NCI-H1105 (cell line): ENCODE results near the gene GNAS.
"Not testable (repeated sequence)": the region's sequence is repeated elsewhere in the genome, so short reads cannot be mapped to it uniquely, and the experiment has no call there.

Source experiments
- DNase-seq: peaks from one replicate; lab custom pipeline; 2025; lab: John Stamatoyannopoulos, UW

Gene GNAS

DNA sequence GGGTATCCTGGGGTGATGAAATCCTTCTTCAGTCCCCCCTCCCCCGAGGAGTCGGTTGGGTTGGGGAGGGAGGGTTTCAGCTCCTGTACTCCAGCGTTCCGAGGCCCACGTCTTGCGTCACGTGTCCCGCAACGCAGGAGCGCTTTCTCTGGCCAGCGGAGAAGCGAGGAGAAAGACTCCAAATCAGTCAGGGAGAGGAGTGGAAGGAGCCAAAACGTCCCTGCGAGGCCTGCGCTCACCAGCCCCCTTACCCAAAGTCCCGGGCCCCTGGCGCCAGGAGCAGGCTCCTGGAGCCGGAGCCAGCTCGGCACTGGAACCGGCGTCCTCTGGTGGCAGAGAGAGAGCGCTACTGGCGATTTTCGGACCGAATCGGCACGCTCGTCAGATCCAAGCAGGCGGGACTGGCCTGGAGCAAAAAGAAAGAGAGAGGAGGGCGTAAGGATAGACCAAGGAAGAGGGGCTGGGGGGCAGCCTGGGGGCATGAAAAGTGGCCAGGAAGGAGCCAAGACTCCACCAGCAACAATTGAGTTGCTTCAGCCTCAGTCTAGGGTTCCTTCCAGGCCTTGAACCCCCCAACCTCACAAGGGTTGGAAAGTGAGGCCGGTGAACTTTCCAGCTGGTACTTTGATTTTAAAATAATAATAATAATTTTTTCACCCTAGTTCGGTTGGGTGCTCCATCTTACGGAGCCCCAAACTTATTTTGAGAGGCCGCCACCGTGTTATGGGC, at the start of gene GNAS:
Gene GNAS (plus strand): TSS at position 174 of the 729 bp plus-strand sequence.
- DNase-seq, result no peak

GRCh38 chr20:58803533-58803932, 49.0 kb upstream of the GNAS start:
- no peak for DNase-seq

DNA sequence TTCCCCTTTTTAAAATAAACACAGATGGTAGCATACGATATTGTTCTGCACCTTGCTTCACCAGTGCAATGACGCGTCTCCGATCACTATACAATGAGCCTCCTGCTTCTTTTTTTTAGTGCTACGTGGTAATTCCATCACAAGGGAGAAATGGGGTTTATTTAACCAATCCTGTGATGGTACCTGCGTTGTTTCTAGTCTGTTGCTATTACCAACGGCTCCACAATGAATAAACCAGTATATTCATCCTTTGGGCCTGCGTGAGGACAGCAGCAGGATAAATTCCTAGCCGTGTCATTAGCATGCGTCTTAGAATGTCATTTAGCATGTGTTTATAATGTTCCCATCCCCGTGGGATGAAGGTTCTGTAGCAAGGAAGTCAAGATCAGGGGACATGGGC, 44.7 kb upstream of the GNAS start:
- DNase-seq, result no peak

DNA sequence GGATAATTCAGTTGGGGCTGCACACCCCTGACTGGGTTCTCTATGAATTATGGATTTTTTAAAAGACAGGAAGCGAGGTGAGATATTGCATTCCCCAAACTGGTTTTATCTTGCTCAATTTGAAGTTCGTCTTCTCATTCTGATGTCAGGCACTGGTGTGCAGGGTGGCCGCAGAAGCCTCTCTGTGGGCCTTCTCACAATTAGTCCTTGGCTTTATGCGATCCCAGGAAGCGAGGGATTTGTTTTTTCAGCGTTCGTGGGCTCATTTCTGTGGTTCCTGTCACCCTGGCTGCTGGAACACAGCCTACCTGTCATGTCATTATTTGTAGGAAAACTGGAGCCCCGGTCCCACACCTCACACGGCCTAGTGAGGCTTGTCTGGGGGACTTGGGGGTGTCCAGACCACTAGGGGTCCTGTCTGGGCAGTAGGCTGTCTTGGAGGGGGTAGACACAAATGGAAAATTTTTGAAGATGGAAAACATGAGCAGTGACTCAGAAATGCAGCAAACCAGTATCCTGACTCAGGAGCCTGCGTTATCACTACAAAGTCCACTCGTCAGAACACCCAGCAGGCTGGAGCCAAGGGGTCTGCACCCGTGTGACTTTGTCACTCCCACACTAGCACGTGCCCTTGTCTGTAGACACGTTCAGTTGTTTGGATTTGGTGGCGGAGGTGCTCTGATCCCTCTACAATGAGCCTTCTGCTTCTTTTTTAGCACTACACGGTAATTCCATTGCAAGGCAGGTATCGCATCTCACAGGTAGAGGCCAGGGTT, 44.1 kb upstream of the GNAS start:
- DNase-seq, result no peak

DNA sequence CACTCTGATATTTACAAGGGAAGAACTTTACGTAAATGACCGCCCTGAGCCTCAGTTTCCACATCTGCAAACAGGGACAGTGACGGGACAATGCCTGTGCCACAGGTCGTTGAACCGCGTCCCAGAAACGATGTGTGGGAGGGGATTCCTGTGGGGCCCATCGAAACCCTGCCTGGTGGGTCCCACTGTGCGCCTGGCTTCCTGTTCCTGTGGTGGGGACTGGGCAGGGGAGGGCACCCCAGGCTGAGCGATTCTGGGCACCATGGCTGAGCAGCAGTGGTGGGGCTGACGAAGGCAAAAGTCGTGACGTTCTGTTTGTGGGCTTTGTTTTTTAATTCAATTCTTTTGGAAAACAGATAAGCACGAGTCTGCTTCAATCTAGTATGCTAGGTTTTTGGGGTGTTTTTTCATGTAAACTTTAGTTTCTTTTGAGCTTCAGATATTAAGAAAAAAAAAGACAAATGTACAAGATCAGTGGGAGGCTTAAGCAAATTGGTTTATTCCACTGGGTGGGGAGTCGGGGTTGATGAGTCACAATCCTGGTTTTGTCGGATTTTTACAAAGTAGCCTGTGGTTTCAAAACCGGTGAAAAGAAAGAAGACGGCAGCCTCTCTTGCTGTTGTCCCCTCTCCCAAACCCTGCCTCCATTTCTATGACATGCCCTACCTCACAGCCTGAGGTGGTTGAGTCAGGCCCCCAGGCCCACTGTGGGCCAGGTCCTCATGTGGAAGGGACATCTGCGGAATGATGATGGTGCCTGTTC, 42.2 kb upstream of the GNAS start:
- no peak for DNase-seq

GRCh38 chr20:58810879-58811250, 41.7 kb upstream of the GNAS start:
- no peak for DNase-seq

GRCh38 chr20:58811334-58811733, 41.2 kb upstream of the GNAS start:
- DNase-seq, result no peak

- DNase-seq, result no peak
Measured at GRCh38 chr20:58813369-58813768, 39.1 kb upstream of the GNAS start.

GRCh38 chr20:58815448-58815847, 37.1 kb upstream of the GNAS start:
- DNase-seq, result no peak

DNA sequence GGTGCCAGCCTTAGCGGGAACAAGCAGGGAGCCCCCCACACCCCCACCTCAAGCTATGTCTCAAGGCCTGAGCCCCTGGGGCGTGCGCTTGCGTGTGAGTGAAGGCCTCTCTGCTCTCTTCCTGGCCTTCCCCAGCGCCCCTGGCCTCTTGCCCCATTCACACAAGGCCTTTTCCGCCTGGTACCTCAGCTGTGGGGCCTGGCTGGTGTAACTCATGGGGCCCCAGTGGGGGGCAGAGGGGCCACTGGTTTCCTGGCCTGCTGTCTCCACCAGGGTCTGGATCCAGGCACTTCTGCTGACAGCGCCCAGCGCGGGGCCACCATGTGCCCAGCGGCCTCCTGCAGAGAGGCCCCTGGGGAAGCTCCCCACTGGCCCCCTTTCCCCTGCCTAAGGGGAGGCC, 36.5 kb upstream of the GNAS start:
- no peak for DNase-seq

DNA sequence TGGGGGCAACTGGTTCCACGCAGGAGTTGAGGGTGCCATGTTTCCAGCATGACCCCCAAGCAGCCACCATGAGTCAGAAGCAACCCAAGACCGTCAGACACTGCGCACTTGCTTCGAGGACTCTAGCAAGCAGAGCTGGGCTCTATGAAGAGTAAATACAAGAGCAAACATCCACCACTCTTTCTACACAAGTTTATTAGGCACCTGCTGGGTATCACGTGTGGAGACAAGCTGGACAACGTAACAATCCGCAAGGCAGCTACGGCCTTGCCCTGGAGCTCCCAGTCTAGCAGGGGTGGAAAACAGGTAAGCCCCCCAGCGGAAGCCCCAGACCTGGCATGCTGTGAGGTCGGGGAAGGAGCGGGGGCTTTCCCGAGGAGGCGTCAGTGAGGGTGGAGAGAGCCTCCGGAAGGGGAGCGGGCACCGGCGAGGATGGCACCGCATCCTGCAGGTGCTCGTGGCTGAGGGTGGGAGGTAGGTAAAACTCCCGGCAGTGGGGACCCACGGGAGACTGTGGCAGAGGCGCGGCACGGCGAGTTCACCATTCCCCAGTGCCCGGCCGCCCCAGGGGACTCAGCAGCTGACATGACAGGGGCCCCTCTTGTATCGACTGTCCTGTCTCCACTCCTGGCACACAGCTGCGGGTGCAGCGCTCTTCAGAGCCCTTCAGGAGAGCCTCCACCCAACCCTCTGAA, 35.4 kb upstream of the GNAS start:
- no peak for DNase-seq

- no peak for DNase-seq
Measured at GRCh38 chr20:58817748-58818147, 34.8 kb upstream of the GNAS start.

GRCh38 chr20:58818586-58819285, 33.8 kb upstream of the GNAS start:
- no peak for DNase-seq

GRCh38 chr20:58819921-58820320, 32.6 kb upstream of the GNAS start:
- DNase-seq, result no peak

DNA sequence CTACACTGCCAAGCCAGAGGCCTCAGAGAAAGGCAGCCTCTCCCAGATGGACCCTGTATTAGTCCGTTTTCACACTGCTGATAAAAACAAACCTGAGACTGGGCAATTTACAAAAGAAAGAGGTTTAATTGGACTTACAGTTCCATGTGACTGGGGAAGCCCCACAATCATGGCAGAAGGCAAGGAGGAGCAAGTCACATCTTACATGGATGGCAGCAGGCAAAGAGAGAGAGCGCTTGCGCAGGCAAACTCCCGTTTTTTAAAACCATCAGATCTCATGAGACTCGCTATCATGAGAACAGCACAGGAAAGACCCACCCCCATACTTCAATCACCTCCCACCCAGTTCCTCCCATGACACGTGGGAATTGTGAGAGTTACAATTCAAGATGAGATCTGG, 32.0 kb upstream of the GNAS start:
- DNase-seq, result not testable (repeated sequence)

DNA sequence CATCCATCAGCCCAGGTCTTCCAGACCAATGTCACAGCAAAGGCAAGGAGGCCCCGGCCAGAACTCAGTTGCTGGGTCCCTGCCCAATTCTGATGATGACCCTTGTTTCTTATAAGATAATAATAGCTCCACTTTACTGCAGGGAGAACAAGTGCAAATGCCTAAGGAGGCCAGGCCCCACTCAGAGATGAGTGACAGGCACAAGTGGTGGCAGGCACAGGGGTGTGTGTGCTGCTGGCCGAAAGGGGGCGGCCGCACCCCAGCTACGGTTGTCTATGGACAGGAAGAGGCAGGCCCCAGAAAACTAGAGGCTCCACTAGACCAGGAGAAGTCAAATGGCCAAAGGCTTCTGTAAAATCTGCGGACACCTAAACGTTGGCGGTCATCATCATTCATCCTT, 30.4 kb upstream of the GNAS start:
- no peak for DNase-seq

- DNase-seq, result no peak
Measured at GRCh38 chr20:58822748-58823730, 29.5 kb upstream of the GNAS start.

- no peak for DNase-seq
Measured at GRCh38 chr20:58824843-58825242, 27.7 kb upstream of the GNAS start.

GRCh38 chr20:58825450-58825849, 27.1 kb upstream of the GNAS start:
- DNase-seq, result no peak

- DNase-seq, result no peak
Measured at GRCh38 chr20:58826271-58826670, 26.2 kb upstream of the GNAS start.
